GM12875 (cell line): ENCODE measurements around the gene MEN1.
"Not testable (repeated sequence)": the region's sequence is repeated elsewhere in the genome, so short reads cannot be mapped to it uniquely, and the experiment has no call there.

Experiments
- H3K4me3 ChIP-seq: one replicate; pipeline ENCODE4 v1.5.1; 2011; ENCODE audit warnings: low read depth, low read length, control low read depth
- TF ChIP-seq, protein P1 (sequence below): IDR thresholded peaks from 2 replicates; pipeline ENCODE4 v1.5.1; 2011; ENCODE audit warnings: low read depth, mild to moderate bottlenecking, control low read depth, inconsistent platforms, low read length, moderate library complexity, borderline replicate concordance; ENCODE audit not compliant: insufficient read depth

MEN1 gene

DNA sequence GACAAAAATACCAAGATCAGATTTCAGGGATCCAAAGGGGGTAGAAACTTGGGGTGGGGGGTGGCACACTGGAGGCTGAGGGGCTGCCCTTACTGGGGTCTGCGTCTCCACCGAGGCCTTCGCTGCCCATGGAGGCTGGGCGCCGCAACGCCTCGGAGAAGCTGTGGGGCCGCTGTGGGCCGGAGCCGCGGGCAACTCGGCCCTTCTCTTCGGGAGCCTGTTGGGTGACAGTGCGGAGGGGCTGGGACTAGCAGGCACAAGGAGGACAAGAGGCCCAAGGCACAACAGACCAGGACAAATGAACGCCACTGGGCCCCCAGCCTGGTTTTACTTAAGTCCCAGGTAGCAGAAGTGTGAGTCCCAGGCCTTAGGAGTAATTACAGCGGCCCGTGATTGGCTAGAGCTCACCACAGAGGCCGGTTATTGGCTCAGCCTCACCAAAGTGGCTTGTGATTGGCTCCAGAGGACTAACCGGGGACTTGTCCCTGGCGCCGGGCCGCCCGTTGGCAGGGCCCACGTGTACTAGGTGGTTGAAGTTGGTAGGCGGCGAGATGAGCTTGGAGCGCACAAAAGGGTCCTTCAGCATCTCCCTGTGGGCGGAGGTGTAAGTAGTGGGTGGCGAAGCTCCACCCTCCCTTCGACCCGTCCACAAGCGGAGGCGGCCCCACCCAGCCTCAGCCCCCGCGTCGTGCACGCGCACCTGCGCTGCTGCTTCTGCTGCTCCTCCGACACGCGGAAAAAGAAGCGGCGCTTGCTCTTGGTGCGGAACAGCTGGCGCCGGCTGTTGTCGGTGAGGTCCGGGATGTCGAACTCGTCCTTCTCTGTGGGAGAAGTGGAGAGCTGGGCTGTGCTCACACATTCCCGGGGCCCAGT lies 16.5 kb upstream of the MEN1 start:
- TF ChIP-seq, protein P1, sequence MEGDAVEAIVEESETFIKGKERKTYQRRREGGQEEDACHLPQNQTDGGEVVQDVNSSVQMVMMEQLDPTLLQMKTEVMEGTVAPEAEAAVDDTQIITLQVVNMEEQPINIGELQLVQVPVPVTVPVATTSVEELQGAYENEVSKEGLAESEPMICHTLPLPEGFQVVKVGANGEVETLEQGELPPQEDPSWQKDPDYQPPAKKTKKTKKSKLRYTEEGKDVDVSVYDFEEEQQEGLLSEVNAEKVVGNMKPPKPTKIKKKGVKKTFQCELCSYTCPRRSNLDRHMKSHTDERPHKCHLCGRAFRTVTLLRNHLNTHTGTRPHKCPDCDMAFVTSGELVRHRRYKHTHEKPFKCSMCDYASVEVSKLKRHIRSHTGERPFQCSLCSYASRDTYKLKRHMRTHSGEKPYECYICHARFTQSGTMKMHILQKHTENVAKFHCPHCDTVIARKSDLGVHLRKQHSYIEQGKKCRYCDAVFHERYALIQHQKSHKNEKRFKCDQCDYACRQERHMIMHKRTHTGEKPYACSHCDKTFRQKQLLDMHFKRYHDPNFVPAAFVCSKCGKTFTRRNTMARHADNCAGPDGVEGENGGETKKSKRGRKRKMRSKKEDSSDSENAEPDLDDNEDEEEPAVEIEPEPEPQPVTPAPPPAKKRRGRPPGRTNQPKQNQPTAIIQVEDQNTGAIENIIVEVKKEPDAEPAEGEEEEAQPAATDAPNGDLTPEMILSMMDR = no peak
- H3K4me3 ChIP-seq = no peak overlapping the region

DNA sequence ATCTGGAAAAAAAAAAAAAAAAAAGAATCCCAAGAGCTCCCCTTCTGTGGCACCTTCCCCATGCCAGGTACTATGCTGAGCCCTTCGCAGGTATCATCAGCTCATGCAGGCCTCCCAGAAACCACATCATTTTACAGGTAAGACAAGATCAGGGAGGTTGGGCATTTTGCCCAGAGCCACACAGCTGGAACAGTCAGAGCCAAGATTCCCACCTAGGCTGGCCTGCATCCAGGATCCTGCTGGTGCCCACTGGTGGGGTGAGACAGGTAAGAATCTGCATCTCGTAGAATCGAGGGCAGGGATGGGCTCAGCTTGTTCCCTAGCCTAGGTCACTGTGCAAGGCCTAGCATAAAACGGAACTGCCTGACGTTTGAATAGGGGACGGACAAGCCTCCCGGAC lies 15.7 kb upstream of the MEN1 start:
- TF ChIP-seq, protein P1 = no peak
- H3K4me3 ChIP-seq = no peak overlapping the region

DNA sequence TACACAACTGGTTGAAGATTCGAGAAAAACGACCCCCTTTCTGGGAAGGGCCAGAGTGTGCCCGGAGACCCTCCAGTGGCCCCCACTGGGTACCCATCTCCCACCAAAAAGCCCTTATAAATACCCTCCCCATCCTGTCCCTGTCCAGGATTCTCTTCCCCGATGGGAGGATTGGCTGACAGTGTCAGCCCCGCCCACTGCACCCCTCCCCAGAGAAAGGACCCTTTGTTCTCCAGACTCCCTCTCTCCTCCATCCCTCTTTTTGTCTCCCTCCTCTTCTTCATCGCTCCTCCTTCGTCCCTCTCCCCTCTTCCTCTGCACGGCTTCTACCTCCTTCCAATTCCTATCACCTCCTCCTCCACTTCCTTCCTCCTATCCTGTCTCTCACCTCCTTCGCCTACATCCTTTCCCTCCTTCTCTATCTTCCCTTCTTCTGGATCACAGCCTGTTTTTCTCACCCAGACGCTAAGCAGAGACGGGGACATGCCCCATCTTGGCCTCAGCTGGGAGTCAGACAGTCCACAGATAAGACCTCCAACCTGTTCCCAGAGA lies 13.3 kb upstream of the MEN1 start:
- TF ChIP-seq, protein P1 = no peak
- H3K4me3 ChIP-seq = no peak overlapping the region

DNA sequence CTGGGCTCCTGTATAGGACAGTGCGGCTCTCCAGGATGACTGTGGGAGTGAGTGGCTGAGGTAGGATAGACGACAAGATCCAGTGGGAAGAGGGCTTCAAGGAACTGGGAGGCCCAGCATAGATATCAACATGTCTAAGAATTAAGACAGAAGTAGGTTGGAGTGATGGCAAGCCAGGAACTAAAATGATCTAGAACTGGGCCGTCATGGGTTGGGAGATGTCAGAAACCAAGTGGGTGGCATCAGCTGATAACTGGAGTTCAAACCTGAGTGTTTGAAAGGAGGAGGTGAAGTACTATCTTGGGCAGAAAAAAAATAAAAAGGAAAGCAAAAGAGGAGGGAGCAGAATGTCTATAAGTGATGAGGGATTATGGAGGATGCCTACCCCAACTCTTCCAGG lies 7.1 kb upstream of the MEN1 start:
- no peak overlapping the region for H3K4me3 ChIP-seq
- TF ChIP-seq, protein P1 = no peak

DNA sequence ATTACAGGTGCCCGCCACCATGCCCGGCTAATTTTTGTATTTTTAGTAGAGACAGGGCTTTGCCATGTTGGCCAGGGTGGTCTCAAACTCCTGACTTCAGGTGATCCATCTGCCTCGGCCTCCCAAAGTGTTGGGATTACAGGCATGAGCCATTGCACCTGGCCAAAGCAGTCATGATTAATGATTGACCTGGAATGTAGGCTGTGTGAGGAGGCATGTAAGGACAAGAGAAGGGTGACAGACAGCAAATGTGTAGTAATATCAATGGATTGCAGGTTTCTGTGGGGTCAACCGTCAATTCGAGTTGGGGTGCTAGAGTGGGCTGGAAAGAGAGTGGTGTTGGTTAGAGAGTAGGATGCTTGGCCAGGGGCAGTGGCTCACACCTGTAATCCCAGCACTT lies 5.1 kb upstream of the MEN1 start:
- not testable (repeated sequence) for H3K4me3 ChIP-seq

DNA sequence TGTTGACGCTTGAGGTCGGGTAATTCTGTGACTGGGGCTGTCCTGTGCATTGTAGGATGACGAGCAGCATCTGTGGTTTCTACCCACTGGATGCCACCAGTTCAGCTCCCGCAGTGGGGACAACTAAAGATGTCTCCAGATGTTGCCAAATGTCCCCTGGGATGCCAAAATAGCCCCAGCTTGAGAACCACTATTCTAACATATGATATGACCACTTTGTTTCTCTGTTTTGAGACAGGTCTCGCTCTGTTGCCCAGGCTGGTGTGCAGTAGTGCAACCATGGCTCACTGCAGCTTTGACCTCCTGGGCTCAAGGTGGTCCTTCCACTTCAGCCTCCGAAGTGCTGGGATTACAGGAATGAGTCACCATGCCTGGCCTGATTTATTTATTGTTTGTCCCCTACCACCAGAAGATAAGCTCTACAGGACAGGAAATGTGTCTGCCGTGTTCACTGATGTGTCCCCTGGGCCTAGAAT lies 4.4 kb upstream of the MEN1 start:
- H3K4me3 ChIP-seq = no peak overlapping the region
- TF ChIP-seq, protein P1 = no peak

DNA sequence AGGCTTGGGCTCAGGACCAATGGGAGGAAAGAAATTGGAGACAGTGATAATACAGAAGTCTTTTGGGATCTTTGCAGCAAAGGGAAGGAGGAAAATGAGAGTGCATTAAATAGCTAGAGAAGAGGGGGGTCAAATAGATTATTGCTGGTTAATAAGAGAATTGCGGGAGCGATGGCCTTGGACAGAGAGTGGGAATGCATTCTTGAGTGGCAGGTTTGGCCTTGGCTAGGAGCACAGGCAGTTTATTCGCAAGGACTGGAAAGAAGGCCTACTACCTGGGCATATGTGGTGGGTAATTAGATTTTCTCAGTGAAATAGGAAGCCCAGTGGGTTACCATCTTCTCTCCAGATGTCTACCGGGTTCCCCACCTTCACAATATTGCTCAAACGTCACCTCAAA lies 3.5 kb upstream of the MEN1 start:
- H3K4me3 ChIP-seq = no peak overlapping the region
- TF ChIP-seq, protein P1 = no peak
